ENCODE measurements around the gene SHROOM3. TPM values are rescaled to one million over a fixed set of nuclear protein-coding genes. Genes with fewer than 3 reads are reported as not detected.

The SHROOM3 gene
- total and polyA plus RNA-seq, 2 experiments from 2014 or later: 11.3 to 73.5 TPM

GRCh38 chr4:76531597-76531996 is 96.6 kb downstream of the SHROOM3 start:
- H3K27ac Mint-ChIP-seq: no peak overlapping the region
- no peak overlapping the region for H3K4me3 ChIP-seq
- ATAC-seq (no peak), DNase-seq (ENCODE audit: low spot score) (no peak)
- H3K9me3 Mint-ChIP-seq: no peaks in the 10 kb centered on the region
- H3K4me2 ChIP-seq: no peak overlapping the region
- no peaks in the 10 kb centered on the region for H3K27me3 Mint-ChIP-seq (ENCODE audit: insufficient read depth, low read depth, poor library complexity)
- TF ChIP-seq EZH2phosphoT487 (IDR thresholded peaks at IDR 0.05; ENCODE audit: unreplicated experiment): no peak
- no peak for TF ChIP-seq ETS1 (IDR thresholded peaks at IDR 0.05)
- TF ChIP-seq ZNF462 (CRISPR knock-in tag; IDR thresholded peaks at IDR 0.05): no peak
- no peak for TF ChIP-seq JUNB (IDR thresholded peaks at IDR 0.05; ENCODE audit: unreplicated experiment)
- no peak for TF ChIP-seq EZH2 (IDR thresholded peaks at IDR 0.05; ENCODE audit: low read depth, unreplicated experiment)
- TF ChIP-seq CREB1 (CRISPR knock-in tag; IDR thresholded peaks at IDR 0.05; ENCODE audit: low read depth): no peak
- TF ChIP-seq ZNF331 (CRISPR knock-in tag; IDR thresholded peaks at IDR 0.05; ENCODE audit: low read depth): no peak
- no peak for TF ChIP-seq ZNF114 (CRISPR knock-in tag; IDR thresholded peaks at IDR 0.05)
- no peak for TF ChIP-seq NANOG (IDR thresholded peaks at IDR 0.05; ENCODE audit: borderline replicate concordance)
- TF ChIP-seq REST (IDR thresholded peaks at IDR 0.05; ENCODE audit: unreplicated experiment): no peak
- no peak for TF ChIP-seq POLR2AphosphoS5 (IDR thresholded peaks at IDR 0.05; ENCODE audit: low read depth)
- TF ChIP-seq CTCF (conservative IDR thresholded peaks at IDR 0.05; ENCODE audit: low read depth in 2 of 2): no peak
- TF ChIP-seq STAT1 (IDR thresholded peaks at IDR 0.05; ENCODE audit: unreplicated experiment): no peak
- H2AFZ ChIP-seq: no peak overlapping the region
- no peaks in the 10 kb centered on the region for H3K36me3 ChIP-seq (ENCODE audit: insufficient read depth)
- no peaks in the 10 kb centered on the region for H4K20me1 ChIP-seq (replicated peaks; ENCODE audit: insufficient read depth)
- H3K4me1 Mint-ChIP-seq: peaks cover 12% of the 10 kb centered on the region; the same call in 2 of the 3 replicates
- peaks cover 9% of the 10 kb centered on the region; the same call in 1 of the 2 replicates for H3K4me1 ChIP-seq (ENCODE audit: insufficient read depth)
- H3K36me3 Mint-ChIP-seq (ENCODE audit: low read depth): no peaks in the 10 kb centered on the region
- H3K79me2 ChIP-seq (replicated peaks; ENCODE audit: insufficient read depth): no peaks in the 10 kb centered on the region
- no peak overlapping the region for H3K27ac ChIP-seq (ENCODE audit: low read depth)
- H3F3A ChIP-seq (replicated peaks; ENCODE audit: low read depth): no peaks in the 10 kb centered on the region
- no peaks in the 10 kb centered on the region for H3K27me3 ChIP-seq (ENCODE audit: insufficient read depth)
- H3K9me2 ChIP-seq (ENCODE audit: insufficient read depth): no peaks in the 10 kb centered on the region
- H3K4me3 Mint-ChIP-seq: no peak overlapping the region

Measured in GM23338 (cell line).